HG03439 (cell line): Measurements from ENCODE around the gene DTNA.
"Not testable (repeated sequence)": the region's sequence is repeated elsewhere in the genome, so short reads cannot be mapped to it uniquely, and the experiment has no call there.

Source experiments
- ATAC-seq: cut with Tn5 transposase; IDR thresholded peaks from one replicate; pipeline ENCODE4 v1.9.1; 2021; ENCODE audit warnings: mild to moderate bottlenecking, moderate library complexity; ENCODE audit not compliant: unreplicated experiment

Gene DTNA

GRCh38 chr18:34723143-34723542 lies 13.0 kb downstream of the DTNA start:
- no peak for ATAC-seq

- ATAC-seq, result not testable (repeated sequence)
Measured at GRCh38 chr18:34725737-34726136, 15.6 kb downstream of the DTNA start.

- no peak for ATAC-seq
Measured at GRCh38 chr18:34726286-34727004, 16.3 kb downstream of the DTNA start.

GRCh38 chr18:34729264-34729663 lies 19.2 kb downstream of the DTNA start:
- peak; percentile 79 for ATAC-seq

- no peak for ATAC-seq
Measured at GRCh38 chr18:34729740-34730355, 19.8 kb downstream of the DTNA start.

- ATAC-seq, result no peak
Measured at GRCh38 chr18:34730774-34731173, 20.7 kb downstream of the DTNA start.

- no peak for ATAC-seq
Measured at GRCh38 chr18:34734056-34734455, 24.0 kb downstream of the DTNA start.

- ATAC-seq, result not testable (repeated sequence)
Measured at GRCh38 chr18:34734526-34734925, 24.4 kb downstream of the DTNA start.

- no peak for ATAC-seq
Measured at GRCh38 chr18:34738175-34738894, 28.2 kb downstream of the DTNA start.

- no peak for ATAC-seq
Measured at GRCh38 chr18:34740101-34740500, 30.0 kb downstream of the DTNA start.

GRCh38 chr18:34740724-34741123 lies 30.6 kb downstream of the DTNA start:
- ATAC-seq, result no peak

GRCh38 chr18:34741401-34741800 lies 31.3 kb downstream of the DTNA start:
- no peak for ATAC-seq

GRCh38 chr18:34742891-34743341 lies 32.8 kb downstream of the DTNA start:
- ATAC-seq, result no peak

- no peak for ATAC-seq
Measured at GRCh38 chr18:34744569-34744968, 34.5 kb downstream of the DTNA start.

GRCh38 chr18:34746614-34747013 lies 36.5 kb downstream of the DTNA start:
- no peak for ATAC-seq

GRCh38 chr18:34749721-34750120 lies 39.6 kb downstream of the DTNA start:
- no peak for ATAC-seq

- no peak for ATAC-seq
Measured at GRCh38 chr18:34752056-34752455, 42.0 kb downstream of the DTNA start.

- ATAC-seq, result no peak
Measured at GRCh38 chr18:34754300-34754699, 44.2 kb downstream of the DTNA start.

- ATAC-seq, result no peak
Measured at GRCh38 chr18:34757666-34758065, 47.6 kb downstream of the DTNA start.

- no peak for ATAC-seq
Measured at GRCh38 chr18:34758378-34758948, 48.4 kb downstream of the DTNA start.

GRCh38 chr18:34760444-34760843 lies 50.3 kb downstream of the DTNA start:
- ATAC-seq, result no peak

GRCh38 chr18:34764451-34764850 lies 54.4 kb downstream of the DTNA start:
- ATAC-seq, result no peak
